ENCODE measurements around the gene GPATCH2. TPM values are rescaled to one million over a fixed set of nuclear protein-coding genes. Genes with fewer than 3 reads are reported as not detected.

The GPATCH2 gene
- total RNA-seq, 2 donors from 2014 or later = 10.5 to 12.2 TPM

- no peak overlapping the region for H3K9ac ChIP-seq (ENCODE audit: low read depth in 2 of 2, low read length in 2 of 2)
- no peaks in the 10 kb centered on the region for H3K36me3 ChIP-seq
- no peak for TF ChIP-seq CTCF (IDR thresholded peaks at IDR 0.05)
- intact Hi-C loops (cut with DNase I) = no loop called here
- no peaks in the 10 kb centered on the region for H3K4me1 ChIP-seq
- DNase-seq = no peak
- no peaks in the 10 kb centered on the region for H3K27me3 ChIP-seq
- H3K9me3 ChIP-seq = no peaks in the 10 kb centered on the region
- H3K27ac ChIP-seq = no peak overlapping the region
- no peak overlapping the region for H3K4me3 ChIP-seq
Measured at GRCh38 chr1:217542136-217542777, 88.6 kb downstream of the GPATCH2 start.

GRCh38 chr1:217540321-217540720 lies 90.6 kb downstream of the GPATCH2 start:
- Histone ChIP-seq H3K9ac (ENCODE audit: low read depth in 2 of 2, low read length in 2 of 2) (no peak overlapping the region), H3K27me3 (no peaks in the 10 kb centered on the region), H3K27ac (no peak overlapping the region), H3K9me3 (no peaks in the 10 kb centered on the region), H3K36me3 (no peaks in the 10 kb centered on the region), H3K4me3 (no peak overlapping the region), H3K4me1 (no peaks in the 10 kb centered on the region)
- no peak for DNase-seq
- no peak for TF ChIP-seq CTCF (IDR thresholded peaks at IDR 0.05)
- intact Hi-C loops (cut with DNase I) = no loop called here

GRCh38 chr1:217539510-217539909 lies 91.4 kb downstream of the GPATCH2 start:
- no peaks in the 10 kb centered on the region for H3K9me3 ChIP-seq
- H3K4me1 ChIP-seq = no peaks in the 10 kb centered on the region
- DNase-seq = no peak
- intact Hi-C loops (cut with DNase I) = no loop called here
- no peak overlapping the region for H3K4me3 ChIP-seq
- no peak overlapping the region for H3K27ac ChIP-seq
- no peak overlapping the region for H3K9ac ChIP-seq (ENCODE audit: low read depth in 2 of 2, low read length in 2 of 2)
- TF ChIP-seq CTCF (IDR thresholded peaks at IDR 0.05) = no peak
- no peaks in the 10 kb centered on the region for H3K27me3 ChIP-seq
- H3K36me3 ChIP-seq = no peaks in the 10 kb centered on the region

GRCh38 chr1:217535601-217536377 lies 95.1 kb downstream of the GPATCH2 start:
- Histone ChIP-seq H3K4me3 (no peak overlapping the region), H3K9me3 (no peaks in the 10 kb centered on the region), H3K4me1 (no peaks in the 10 kb centered on the region), H3K27ac (no peak overlapping the region), H3K9ac (ENCODE audit: low read depth in 2 of 2, low read length in 2 of 2) (no peak overlapping the region), H3K36me3 (no peaks in the 10 kb centered on the region), H3K27me3 (no peaks in the 10 kb centered on the region)
- intact Hi-C loops (cut with DNase I) = no loop called here
- no peak for TF ChIP-seq CTCF (IDR thresholded peaks at IDR 0.05)
- no peak for DNase-seq

- Histone ChIP-seq H3K4me3 (no peak overlapping the region), H3K9ac (ENCODE audit: low read depth in 2 of 2, low read length in 2 of 2) (no peak overlapping the region), H3K27ac (no peak overlapping the region), H3K9me3 (no peaks in the 10 kb centered on the region), H3K36me3 (no peaks in the 10 kb centered on the region), H3K27me3 (no peaks in the 10 kb centered on the region), H3K4me1 (no peaks in the 10 kb centered on the region)
- intact Hi-C loops (cut with DNase I) = no loop called here
- no peak for TF ChIP-seq CTCF (IDR thresholded peaks at IDR 0.05)
- DNase-seq = no peak
Measured at GRCh38 chr1:217534566-217534965, 96.3 kb downstream of the GPATCH2 start.
